Measurements from ENCODE around the gene MATN3. TPM values are rescaled to one million over a fixed set of nuclear protein-coding genes. Genes with fewer than 3 reads are reported as not detected.

The MATN3 gene
- total RNA-seq = not detected in 2 replicates

DNA sequence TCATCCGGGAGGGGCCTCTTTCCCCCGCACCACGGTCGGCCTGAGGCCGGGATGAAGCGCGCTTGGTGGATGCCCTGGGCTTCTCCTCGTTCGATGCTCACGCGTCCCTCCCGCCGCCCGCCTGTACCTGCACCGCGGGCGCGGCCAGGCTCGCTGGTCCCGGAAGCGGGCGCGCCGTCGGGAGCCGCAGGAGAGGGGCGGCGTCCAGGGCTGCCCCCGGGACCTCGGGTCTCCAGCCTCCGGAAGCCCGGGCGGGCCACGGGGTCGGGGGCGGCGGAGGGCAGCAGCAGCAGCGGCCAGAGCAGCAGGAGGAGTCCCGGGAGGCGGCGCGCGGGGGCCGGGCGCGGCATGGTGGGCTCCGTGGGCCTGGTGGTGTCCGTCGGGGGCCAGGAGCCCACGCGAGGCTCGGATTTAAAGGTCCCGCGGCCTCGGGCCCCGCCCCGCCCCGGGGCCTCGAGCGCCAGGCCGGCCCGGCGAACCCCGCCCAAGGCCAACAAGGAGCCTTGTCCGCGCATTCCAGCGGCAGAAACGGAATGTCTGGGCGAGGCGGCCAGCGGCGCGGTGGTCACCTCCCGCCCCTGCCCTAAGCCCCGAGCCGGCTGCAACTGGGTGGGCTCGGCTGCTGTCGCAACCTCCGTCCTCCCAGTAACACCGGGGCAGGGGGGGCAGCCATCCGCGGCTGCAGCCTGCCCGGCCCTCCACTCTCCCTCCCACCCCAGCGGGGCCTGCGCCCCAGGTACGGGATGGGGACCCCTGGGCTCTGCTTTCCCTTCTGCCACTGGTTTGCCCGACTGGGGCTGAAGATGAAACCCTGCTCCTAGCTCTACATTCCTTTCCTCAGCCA, at the start of gene MATN3:
Gene MATN3, minus strand, starts transcription at position 387 of the 844 bp plus-strand sequence. Its CDS starts 37 bp downstream, at position 350.
- DNase-seq (no peak), ATAC-seq (ENCODE audit: low read depth) (peak; percentile 52)
- H3K36me3 Mint-ChIP-seq (ENCODE audit: low read depth) = no peaks in the 10 kb centered on the region
- ChIA-PET CTCF (interaction anchor here (1.1 to 4.1 kb wide), 4 partner anchors 55 to 91 kb away, joined by 3 to 11 read pairs (median 4); no protein-coding TSS in a partner anchor), POLR2A (no interaction called here)
- peak within 1 kb of the TSS; percentile 71 for H3K4me3 Mint-ChIP-seq
- TF ChIP-seq CTCF (IDR thresholded peaks at IDR 0.05) = no peak
- H3K9me3 Mint-ChIP-seq = peaks cover 3% of the 10 kb centered on the region
- H3K27me3 Mint-ChIP-seq = peaks cover 39% of the 10 kb centered on the region
- H3K27ac Mint-ChIP-seq = no peak within 1 kb of the TSS
- intact Hi-C loops (cut with micrococcal nuclease) = loop anchor here (2.0 kb wide), 1 partner anchor 22 kb away; the partner anchor contains the start of gene WDR35
- H3K4me1 Mint-ChIP-seq = peaks cover 12% of the 10 kb centered on the region

GRCh38 chr2:20061940-20062339, 49.5 kb upstream of the MATN3 start:
- H3K9me3 Mint-ChIP-seq = peaks cover 6% of the 10 kb centered on the region
- ChIA-PET POLR2A (no interaction called here), CTCF (interaction anchor here (1.8 kb wide), 1 partner anchor 47 kb away, joined by 5 read pairs; no protein-coding TSS in a partner anchor)
- peaks cover 13% of the 10 kb centered on the region for H3K27me3 Mint-ChIP-seq
- no peak overlapping the region for H3K27ac Mint-ChIP-seq
- no peak for TF ChIP-seq CTCF (IDR thresholded peaks at IDR 0.05)
- peaks cover 4% of the 10 kb centered on the region for H3K4me1 Mint-ChIP-seq
- H3K36me3 Mint-ChIP-seq (ENCODE audit: low read depth) = no peaks in the 10 kb centered on the region
- H3K4me3 Mint-ChIP-seq = no peak overlapping the region
- ATAC-seq (ENCODE audit: low read depth) (no peak), DNase-seq (no peak)
- intact Hi-C loops (cut with micrococcal nuclease) = no loop called here

DNA sequence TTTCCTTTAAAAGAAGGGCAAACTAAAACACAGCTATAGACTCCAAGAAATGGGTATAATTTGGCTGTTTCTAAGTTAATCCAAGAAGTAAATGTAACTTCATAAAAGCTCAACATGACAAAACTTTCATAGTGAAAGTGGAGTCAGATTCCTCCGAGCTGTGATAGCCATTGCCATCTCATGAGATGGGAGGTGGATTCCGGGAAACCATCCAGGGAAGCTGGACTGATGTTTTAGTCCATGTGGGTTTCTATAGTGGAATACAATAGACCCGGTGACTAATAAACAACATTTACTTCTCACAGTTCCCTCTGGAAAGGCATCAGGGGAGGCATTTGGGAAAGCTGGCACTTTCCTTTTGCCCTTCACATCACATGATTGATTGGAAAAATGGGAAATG, 49.0 kb upstream of the MATN3 start:
- Mint-ChIP-seq H3K4me3 (no peak overlapping the region), H3K27ac (no peak overlapping the region), H3K36me3 (ENCODE audit: low read depth) (no peaks in the 10 kb centered on the region), H3K9me3 (peaks cover 6% of the 10 kb centered on the region), H3K4me1 (peaks cover 4% of the 10 kb centered on the region), H3K27me3 (peaks cover 13% of the 10 kb centered on the region)
- no peak for DNase-seq
- intact Hi-C loops (cut with micrococcal nuclease) = no loop called here
- POLR2A ChIA-PET = interaction anchor here (0.6 kb wide), 1 partner anchor 1415 kb away, joined by 3 read pairs; no protein-coding TSS in a partner anchor
- no peak for ATAC-seq (ENCODE audit: low read depth)
- no peak for TF ChIP-seq CTCF (IDR thresholded peaks at IDR 0.05)
- CTCF ChIA-PET = no interaction called here

DNA sequence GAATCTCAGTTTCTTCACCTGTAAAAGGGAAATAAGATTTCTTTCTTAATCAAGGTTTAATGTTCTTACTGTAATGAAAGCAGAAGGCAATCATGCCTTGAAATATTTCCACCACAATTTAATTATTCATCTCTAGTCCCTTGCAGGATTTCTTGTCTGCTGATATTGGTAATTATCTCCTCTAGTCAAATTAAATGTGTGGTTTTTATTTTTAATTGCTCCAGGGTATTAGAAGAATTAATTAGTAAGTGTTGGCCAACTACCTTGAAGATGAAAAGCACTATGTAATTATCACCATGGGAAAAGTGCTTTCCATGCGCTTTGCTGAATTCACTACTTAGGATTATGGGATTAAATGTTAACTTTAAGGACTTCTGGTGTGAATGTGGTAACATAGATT, 47.6 kb upstream of the MATN3 start:
- no peak for TF ChIP-seq CTCF (IDR thresholded peaks at IDR 0.05)
- ChIA-PET CTCF (no interaction called here), POLR2A (no interaction called here)
- no peak overlapping the region for H3K27ac Mint-ChIP-seq
- intact Hi-C loops (cut with micrococcal nuclease) = no loop called here
- peaks cover 4% of the 10 kb centered on the region for H3K4me1 Mint-ChIP-seq
- peaks cover 20% of the 10 kb centered on the region for H3K27me3 Mint-ChIP-seq
- H3K36me3 Mint-ChIP-seq (ENCODE audit: low read depth) = no peaks in the 10 kb centered on the region
- ATAC-seq (ENCODE audit: low read depth) (no peak), DNase-seq (no peak)
- no peak overlapping the region for H3K4me3 Mint-ChIP-seq
- H3K9me3 Mint-ChIP-seq = peaks cover 6% of the 10 kb centered on the region

- POLR2A ChIA-PET = no interaction called here
These were observed 44.8 kb upstream of the MATN3 start for GRCh38 chr2:20057268-20057667.

More at GRCh38 chr2:20057268-20057667, 44.8 kb upstream of the MATN3 start:
- peaks cover 27% of the 10 kb centered on the region for H3K27me3 Mint-ChIP-seq
- no peak overlapping the region for H3K4me3 Mint-ChIP-seq
- CTCF ChIA-PET = no interaction called here
- no peak for TF ChIP-seq CTCF (IDR thresholded peaks at IDR 0.05)
- no peak overlapping the region for H3K27ac Mint-ChIP-seq
- H3K9me3 Mint-ChIP-seq = no peaks in the 10 kb centered on the region
- no peaks in the 10 kb centered on the region for H3K4me1 Mint-ChIP-seq
- intact Hi-C loops (cut with micrococcal nuclease) = no loop called here
- DNase-seq = no peak
- ATAC-seq (ENCODE audit: low read depth) = no peak
- no peaks in the 10 kb centered on the region for H3K36me3 Mint-ChIP-seq (ENCODE audit: low read depth)
